Measurements from ENCODE around the gene MBD3.
"Not testable (repeated sequence)": the region's sequence is repeated elsewhere in the genome, so short reads cannot be mapped to it uniquely, and the experiment has no call there.

Gene MBD3

DNA sequence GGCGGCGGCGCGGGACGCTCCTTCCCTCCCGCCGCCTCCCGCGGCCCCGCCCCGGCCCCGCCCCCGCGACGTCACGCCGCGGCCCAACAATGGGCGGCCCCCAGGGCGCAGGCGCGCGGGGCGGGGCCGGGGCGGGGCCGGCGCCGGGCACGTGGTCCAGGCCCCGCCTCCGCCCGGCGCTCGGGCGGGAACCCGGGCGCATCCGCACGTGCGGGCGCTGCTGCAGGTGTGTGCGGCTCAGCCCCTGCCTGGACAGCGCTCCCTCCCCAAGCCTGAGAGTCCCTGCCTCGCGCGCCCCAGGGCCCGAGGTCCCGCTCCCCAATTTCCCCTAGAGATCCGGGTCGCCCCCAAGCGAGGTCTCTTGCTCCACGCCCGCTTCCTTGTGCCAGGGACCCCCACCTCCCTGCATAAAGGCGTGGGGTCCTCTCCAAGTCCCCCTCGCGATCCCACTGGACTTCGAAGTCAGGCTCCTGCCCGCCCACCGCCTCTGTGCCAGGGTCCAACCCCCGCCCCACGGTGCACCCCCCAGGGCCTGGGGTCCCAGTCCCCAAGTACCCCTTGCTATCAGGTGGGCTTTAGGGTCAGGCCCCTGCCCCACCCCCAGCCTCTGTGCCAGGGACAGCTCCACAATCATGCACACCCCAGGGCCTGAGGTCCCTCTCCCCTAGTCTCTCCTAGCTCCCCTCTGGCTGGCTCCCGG is 24.2 kb downstream of the MBD3 start, which contains the start of gene MEX3D:
MEX3D (minus strand) TSS at position 6 of the 700 bp plus-strand sequence. CDS start 267 bp downstream, outside the sequence.
- peak; percentile 80 for DNase-seq

DNA sequence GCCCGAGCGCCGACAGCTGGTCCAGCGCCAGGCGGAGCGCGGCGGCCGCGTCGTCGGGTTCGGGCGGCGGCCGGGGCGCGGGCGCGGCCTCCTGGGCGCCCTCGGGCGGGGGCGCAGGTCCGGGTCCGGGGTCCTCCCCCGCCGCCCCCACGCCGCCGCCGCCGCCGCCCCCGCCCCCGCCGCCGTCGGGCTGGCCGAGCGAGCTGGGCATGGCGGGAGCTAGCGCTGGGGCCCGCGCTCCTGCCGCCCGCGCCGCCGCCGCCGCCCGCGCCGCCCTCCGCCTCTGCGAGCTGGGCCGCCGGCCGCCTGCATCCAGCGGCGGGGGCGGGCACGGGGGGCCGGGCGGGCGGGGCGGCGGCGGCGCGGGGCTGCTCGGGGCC is 24.8 kb downstream of the MBD3 start:
- DNase-seq: no peak

- no peak for DNase-seq
Observed at GRCh38 chr19:1567116-1567847, 25.4 kb downstream of the MBD3 start.

- no peak for DNase-seq
Observed at GRCh38 chr19:1566392-1567115, 26.1 kb downstream of the MBD3 start.

- no peak for DNase-seq
Observed at GRCh38 chr19:1563251-1563650, 29.4 kb downstream of the MBD3 start.

DNA sequence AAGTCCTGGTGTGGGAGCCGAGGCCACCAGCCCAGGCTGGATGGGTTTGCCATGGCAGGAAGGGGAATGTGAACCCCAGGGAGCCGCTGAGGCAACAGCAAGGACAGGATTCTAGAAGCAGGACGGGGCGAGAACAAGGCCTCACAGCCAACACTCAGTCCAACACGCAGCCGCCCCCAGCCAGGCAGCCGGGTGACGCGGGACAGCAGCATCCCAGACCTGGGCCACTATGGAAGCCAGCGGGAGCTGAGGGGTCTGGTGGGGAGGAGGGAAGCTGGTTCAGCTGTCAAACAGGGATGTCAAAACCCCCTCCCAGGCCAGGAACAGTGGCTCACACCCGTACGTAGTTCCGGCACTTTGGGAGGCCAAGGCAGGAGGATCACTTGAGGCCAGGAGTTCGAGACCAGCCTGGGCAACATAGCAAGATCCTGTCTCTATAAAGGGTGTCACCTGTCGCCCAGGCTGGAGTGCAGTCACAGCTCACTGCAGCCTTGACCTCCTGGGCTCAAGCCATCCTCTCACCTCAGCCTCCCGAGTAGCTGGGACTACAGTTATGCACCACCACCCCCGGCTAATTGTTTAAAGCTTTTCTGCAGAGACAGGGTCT is 31.3 kb downstream of the MBD3 start:
- no peak for DNase-seq

- no peak for DNase-seq
Observed at GRCh38 chr19:1560286-1560882, 32.3 kb downstream of the MBD3 start.

- DNase-seq: no peak
Observed at GRCh38 chr19:1558552-1558951, 34.1 kb downstream of the MBD3 start.

DNA sequence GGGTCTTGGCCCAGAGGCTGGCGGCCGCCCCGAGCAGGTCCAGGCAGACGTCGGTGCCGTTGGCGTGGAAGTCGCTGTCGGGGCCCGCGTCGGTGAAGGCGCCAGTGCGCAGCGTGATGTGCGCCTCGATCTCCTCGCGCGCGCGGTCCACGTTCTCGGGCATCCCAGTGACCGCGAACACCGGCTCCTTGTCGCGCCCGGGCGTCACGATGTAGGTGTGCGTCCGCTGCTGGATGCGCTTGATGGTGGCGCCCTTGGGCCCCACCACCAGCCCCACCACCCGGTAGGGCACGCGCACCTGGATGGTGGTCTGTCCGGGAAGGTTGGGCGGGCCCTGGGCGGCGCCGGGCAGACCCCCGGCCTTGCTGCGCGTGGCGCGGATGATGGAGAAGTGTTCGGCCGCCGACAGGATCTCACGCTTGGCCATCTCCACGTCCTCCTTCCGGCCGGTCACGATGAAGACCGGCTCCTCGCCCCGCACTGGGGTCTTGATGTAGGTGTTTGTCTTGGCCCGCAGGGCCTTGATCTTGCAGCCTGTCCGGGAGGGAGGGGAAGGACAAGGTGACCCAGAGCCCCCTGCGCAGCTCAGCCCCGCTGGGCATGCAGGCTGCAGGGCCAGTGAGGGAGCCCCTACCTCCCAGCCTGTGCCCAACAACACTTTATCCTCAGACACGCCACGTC is 36.1 kb downstream of the MBD3 start:
- DNase-seq: no peak

GRCh38 chr19:1555487-1556389 is 36.9 kb downstream of the MBD3 start:
- DNase-seq: no peak

DNA sequence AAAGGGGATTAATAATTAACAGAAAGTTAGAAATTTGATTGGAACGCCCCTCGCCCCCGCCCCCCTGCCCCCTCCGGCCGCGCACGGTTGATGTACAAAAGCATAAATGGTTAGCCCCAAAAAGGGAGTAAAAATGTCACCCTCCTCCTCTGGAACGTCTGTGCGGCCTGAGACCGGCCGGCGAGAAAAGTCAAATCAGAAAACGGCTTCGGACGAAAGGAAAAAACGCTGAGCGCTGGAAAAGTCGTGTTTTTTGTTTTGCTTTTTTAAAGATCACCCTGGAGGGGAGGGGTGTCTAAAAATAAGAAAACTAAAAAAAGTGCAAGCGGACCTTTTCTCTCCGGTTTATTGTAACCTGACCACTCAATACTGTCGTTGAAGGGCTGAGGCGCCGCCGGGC is 37.7 kb downstream of the MBD3 start:
- no peak for DNase-seq

DNA sequence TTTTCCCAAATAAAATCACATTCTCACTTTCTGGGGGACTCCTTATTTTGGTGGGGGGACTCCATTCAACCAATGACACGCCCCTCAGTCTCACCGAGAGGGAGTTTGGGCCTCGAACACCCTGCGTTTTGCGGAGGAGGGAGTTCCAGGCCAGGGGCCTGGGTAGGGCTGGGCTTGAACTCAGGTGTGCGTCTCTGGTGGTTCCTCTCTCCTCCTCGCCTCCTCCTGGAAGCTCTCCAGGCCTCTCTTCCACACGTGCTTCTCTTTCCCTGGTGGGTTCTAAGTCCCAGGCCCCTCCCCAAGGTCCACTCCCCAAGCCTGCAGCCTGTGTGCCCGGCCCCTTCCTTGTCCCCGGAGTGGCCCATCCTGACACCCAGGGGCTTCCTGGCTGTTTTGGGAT is 39.2 kb downstream of the MBD3 start:
- DNase-seq: no peak

GRCh38 chr19:1551068-1552040 is 41.3 kb downstream of the MBD3 start:
- no peak for DNase-seq

DNA sequence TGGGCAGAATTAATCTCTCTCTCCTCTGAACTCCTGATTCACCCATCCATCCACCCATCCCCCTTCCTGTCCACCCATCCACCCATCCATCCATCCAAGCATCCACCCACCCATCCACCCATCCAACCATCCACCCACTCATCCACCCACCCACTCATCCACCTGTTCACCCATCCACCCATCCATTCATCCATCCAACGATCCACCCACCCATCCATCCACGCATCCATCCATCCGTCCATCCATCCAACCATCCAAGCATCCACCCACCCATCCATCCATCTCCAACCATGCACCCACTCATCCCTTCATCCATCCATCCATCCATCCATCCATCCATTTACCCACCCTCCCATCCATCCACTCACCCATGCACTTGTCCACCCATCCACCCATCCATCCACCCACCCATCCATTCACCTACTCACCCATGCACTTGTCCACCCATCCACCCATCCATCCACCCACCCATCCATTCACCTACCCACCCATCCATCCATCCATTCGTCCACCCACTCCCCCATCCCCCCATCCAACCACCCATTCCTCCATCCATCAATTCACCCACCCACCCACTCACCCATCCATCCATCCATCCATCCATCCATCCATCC is 43.2 kb downstream of the MBD3 start:
- no peak for DNase-seq

DNA sequence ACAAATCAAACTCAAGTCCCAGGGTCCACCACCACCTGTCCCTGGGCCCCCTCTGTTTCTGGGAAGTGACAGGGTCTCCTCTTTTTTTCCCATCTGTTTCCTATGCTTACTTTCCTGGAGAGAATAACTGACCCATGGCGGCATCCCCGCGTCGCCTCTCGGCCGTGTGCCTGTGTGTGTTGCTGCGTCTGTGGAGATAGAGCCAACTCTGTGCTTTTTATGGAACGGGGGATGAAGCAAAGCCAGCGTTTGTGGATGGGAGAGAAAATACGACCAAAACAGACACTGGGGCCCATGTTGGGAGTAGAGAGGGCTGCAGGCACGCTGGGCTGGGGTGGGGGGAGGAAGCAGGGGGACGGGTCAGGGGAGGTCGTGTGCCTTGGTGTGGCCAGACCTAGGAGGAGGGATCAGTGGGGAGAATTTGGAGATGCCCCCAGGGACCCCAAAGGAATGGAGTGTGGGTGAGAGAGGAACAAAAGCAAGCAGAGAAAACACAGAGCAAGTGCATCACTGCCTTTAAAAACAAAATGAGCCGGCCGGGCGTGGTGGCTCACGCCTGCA is 52.2 kb downstream of the MBD3 start:
- DNase-seq: no peak

GRCh38 chr19:1539749-1540148 is 52.9 kb downstream of the MBD3 start:
- not testable (repeated sequence) for DNase-seq

- DNase-seq: no peak
Observed at GRCh38 chr19:1538978-1539377, 53.7 kb downstream of the MBD3 start.

GRCh38 chr19:1535699-1536098 is 57.0 kb downstream of the MBD3 start:
- DNase-seq: not testable (repeated sequence)

DNA sequence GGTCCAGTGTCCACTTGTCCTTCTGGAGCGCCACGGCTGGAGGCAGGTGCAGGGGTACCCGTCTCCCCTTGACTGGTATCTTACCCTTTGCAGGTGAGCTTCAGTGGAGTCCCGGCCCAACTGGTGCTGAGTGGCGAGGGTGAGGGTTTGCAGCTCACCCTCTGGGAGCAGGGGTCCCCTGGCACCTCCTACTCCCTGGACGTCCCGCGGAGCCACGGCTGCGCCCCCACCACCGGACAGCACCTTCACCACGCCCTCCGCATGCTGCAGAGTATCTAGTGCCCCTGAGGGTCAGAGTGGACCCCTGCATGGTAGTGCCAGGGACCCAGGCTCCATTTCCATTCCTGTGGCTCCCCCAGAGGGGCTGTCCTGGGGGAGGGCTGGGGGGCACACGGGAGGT is 57.7 kb downstream of the MBD3 start:
- DNase-seq: no peak
